CD8-positive, alpha-beta memory T cell (primary cell): Measurements from ENCODE around the gene LRRFIP1. TPM values are rescaled to one million over a fixed set of nuclear protein-coding genes. Genes with fewer than 3 reads are reported as not detected.
"Not testable (repeated sequence)": the region's sequence is repeated elsewhere in the genome, so short reads cannot be mapped to it uniquely, and the experiment has no call there.

Experiments used
- CTCF ChIA-PET: fragments of 350-600 bp; sonication (Branson Sonifier 250); formaldehyde crosslinking; loops from one replicate; lab custom pipeline; 2021; ENCODE audit warnings: antibody characterized with exemption; lab: Charles Lee
- POLR2A ChIA-PET: fragments of 350-600 bp; sonication (Branson Sonifier 250); formaldehyde crosslinking; loops from one replicate; lab custom pipeline; 2021; ENCODE audit warnings: antibody characterized with exemption; lab: Charles Lee
- DNase-seq, 5 donors: peaks; one replicate each; pipeline versions ENCODE4 v3.0.0 to v3.0.0-alpha.2; 2020 to 2022; ENCODE audit warnings: mixed read lengths in 1 of 5
- H3K27ac ChIP-seq: one replicate; pipeline ENCODE4 v1.7.0; 2013; ENCODE audit warnings: low read depth, mild to moderate bottlenecking, low read length, moderate library complexity
- H3K27me3 ChIP-seq: 2 replicates; pipeline ENCODE4 v1.7.0; 2013; ENCODE audit warnings: low read length, mild to moderate bottlenecking; ENCODE audit not compliant: insufficient read depth, poor library complexity, severe bottlenecking
- H3K36me3 ChIP-seq: 2 replicates; pipeline ENCODE4 v1.7.0; 2013; ENCODE audit warnings: mild to moderate bottlenecking, low read length, moderate library complexity; ENCODE audit not compliant: insufficient read depth
- H3K4me1 ChIP-seq: 2 replicates; pipeline ENCODE4 v1.7.0; 2013; ENCODE audit warnings: mild to moderate bottlenecking, low read length, moderate library complexity; ENCODE audit not compliant: insufficient read depth
- H3K4me3 ChIP-seq: 2 replicates; pipeline ENCODE4 v1.7.0; 2013; ENCODE audit warnings: mild to moderate bottlenecking, low read length
- H3K9me3 ChIP-seq: 2 replicates; pipeline ENCODE4 v1.7.0; 2013; ENCODE audit warnings: mild to moderate bottlenecking, low read length
- H3K27ac Mint-ChIP-seq, 8 donors: one replicate each; pipeline ENCODE4 v1.8.0; 2020 to 2021; ENCODE audit warnings: mixed read lengths in 8 of 8, mild to moderate bottlenecking in 6 of 8, inconsistent platforms in 3 of 8, moderate library complexity in 3 of 8
- H3K27me3 Mint-ChIP-seq, 2 donors: one replicate each; pipeline ENCODE4 v1.8.0; 2020 to 2021; ENCODE audit warnings: mixed read lengths in 2 of 2, mild to moderate bottlenecking in 1 of 2, moderate library complexity in 1 of 2
- H3K36me3 Mint-ChIP-seq, 3 donors: one replicate each; pipeline ENCODE4 v1.8.0; 2020 to 2021; ENCODE audit warnings: mixed read lengths in 3 of 3, inconsistent platforms in 1 of 3, mild to moderate bottlenecking in 1 of 3
- H3K4me1 Mint-ChIP-seq, 3 donors: one replicate each; pipeline ENCODE4 v1.8.0; 2020 to 2021; ENCODE audit warnings: mixed read lengths in 3 of 3, inconsistent platforms in 1 of 3, mild to moderate bottlenecking in 1 of 3
- H3K4me3 Mint-ChIP-seq, 7 donors: one replicate each; pipeline ENCODE4 v1.8.0; 2020 to 2021; ENCODE audit warnings: mixed read lengths in 7 of 7, mild to moderate bottlenecking in 6 of 7, moderate library complexity in 4 of 7, inconsistent platforms in 2 of 7
- H3K9me3 Mint-ChIP-seq, 5 donors: one replicate each; pipeline ENCODE4 v1.8.0; 2020 to 2022; ENCODE audit warnings: mixed read lengths in 5 of 5, mild to moderate bottlenecking in 3 of 5, moderate library complexity in 2 of 5, inconsistent platforms in 1 of 5
- polyA plus RNA-seq: library from polyadenylated mRNA; unstranded; fragments of 300-500 nt; fragmentation: Illumina TruSeq; gene quantifications from one replicate; pipeline ENCODE4 v1.2.3, GENCODE V29; 2021
- total RNA-seq, 2 experiments: library from RNA; stranded (reverse); gene quantifications; one replicate each; pipeline ENCODE4 v1.2.3, GENCODE V29; 2021

LRRFIP1 gene
- total and polyA plus RNA-seq, 3 experiments from 2014 or later, result 128 to 192 (median 188) TPM

DNA sequence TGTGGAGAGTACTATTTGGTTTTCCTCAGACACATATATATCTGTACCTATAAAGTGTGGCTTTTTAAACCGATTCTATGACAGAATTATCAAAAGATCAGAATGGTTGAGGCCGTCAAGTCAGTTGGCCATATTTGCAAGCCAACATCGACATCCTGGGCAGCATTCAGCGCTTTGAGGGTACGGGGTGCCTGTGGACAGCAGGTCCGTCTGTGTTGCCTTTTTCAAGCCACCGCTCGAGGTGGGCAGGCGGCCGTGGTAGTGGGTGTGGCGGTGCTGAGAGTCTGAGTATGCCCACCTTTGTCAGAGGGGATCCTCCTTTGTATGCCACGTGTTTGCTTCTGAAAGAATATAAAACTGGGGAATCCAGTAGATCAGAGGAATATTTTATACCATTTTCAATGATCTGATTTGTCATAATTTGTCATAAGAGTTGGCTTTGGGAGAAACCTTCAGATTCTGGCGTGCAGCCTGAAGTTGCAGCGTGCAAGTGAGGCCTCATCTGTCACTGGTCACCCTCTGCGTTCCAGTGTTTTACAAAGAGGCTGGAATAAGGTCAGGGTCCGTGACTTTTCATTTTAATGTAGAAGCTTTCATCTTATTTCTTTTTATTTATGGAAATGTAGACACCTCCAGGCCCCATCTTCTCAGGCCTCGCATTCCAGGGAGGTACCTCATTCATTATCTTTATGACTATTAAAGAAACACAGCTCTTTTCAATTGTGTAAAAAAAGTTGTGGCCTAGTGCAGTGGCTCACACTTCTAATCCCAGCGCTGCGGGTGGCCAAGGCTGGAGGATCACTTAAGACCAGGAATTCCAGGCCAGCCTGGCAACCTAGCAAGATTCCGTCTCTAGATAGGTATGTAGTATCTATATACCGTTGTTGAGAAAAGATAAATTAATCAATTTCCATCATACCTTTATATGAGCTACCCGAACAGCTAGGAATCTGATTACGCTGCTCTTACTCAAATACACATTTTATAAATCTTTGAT, 133.4 kb downstream of the LRRFIP1 start:
- Mint-ChIP-seq H3K4me1 (peaks cover 0 to 12% (median 10%) of the 10 kb centered on the region in 3 donors), H3K27ac (no peak overlapping the region), H3K27me3 (no peaks in the 10 kb centered on the region), H3K4me3 (no peak overlapping the region), H3K9me3 (no peaks in the 10 kb centered on the region), H3K36me3 (peaks cover 13 to 91% (median 25%) of the 10 kb centered on the region in 3 donors)
- Histone ChIP-seq H3K36me3 (peaks cover 56% of the 10 kb centered on the region), H3K9me3 (no peaks in the 10 kb centered on the region), H3K27ac (no peak overlapping the region), H3K27me3 (no peaks in the 10 kb centered on the region), H3K4me3 (no peak overlapping the region), H3K4me1 (no peaks in the 10 kb centered on the region)
- POLR2A ChIA-PET, result no interaction called here
- DNase-seq, result no peak
- CTCF ChIA-PET, result interaction anchor here (1.9 kb wide), 1 partner anchor 16 kb away, joined by 5 read pairs; no protein-coding TSS in a partner anchor

- DNase-seq, H3K9me3 Mint-ChIP-seq, H3K27ac ChIP-seq, POLR2A ChIA-PET, H3K27me3 ChIP-seq, H3K4me3 ChIP-seq, H3K9me3 ChIP-seq, H3K4me1 ChIP-seq, H3K27me3 Mint-ChIP-seq: not testable (repeated sequence)
- H3K36me3 Mint-ChIP-seq, result peaks cover 4 to 89% (median 18%) of the 10 kb centered on the region in 3 donors
- peaks cover 52% of the 10 kb centered on the region for H3K36me3 ChIP-seq
- H3K27ac Mint-ChIP-seq, result peak overlapping the region in 5 of 8 donors; percentile 9 to 74 (median 54)
- H3K4me1 Mint-ChIP-seq, result peaks cover 0 to 13% (median 10%) of the 10 kb centered on the region in 3 donors
- CTCF ChIA-PET, result interaction anchor here (1.9 kb wide), 1 partner anchor 17 kb away, joined by 5 read pairs; no protein-coding TSS in a partner anchor
- H3K4me3 Mint-ChIP-seq, result peak overlapping the region in 1 of 7 donors; percentile 59
Measured at GRCh38 chr2:237762291-237763182, 135.2 kb downstream of the LRRFIP1 start.

- H3K27ac Mint-ChIP-seq, result peak overlapping the region in 4 of 8 donors; percentile 0 to 91 (median 30)
- ChIA-PET CTCF (no interaction called here), POLR2A (no interaction called here)
- Histone ChIP-seq H3K27me3 (no peaks in the 10 kb centered on the region), H3K27ac (no peak overlapping the region), H3K9me3 (no peaks in the 10 kb centered on the region), H3K36me3 (peaks cover 40% of the 10 kb centered on the region), H3K4me3 (no peak overlapping the region), H3K4me1 (no peaks in the 10 kb centered on the region)
- peaks cover 0 to 13% (median 10%) of the 10 kb centered on the region in 3 donors for H3K4me1 Mint-ChIP-seq
- H3K4me3 Mint-ChIP-seq, result no peak overlapping the region
- peaks cover 4 to 87% (median 18%) of the 10 kb centered on the region in 3 donors for H3K36me3 Mint-ChIP-seq
- no peak for DNase-seq
- no peaks in the 10 kb centered on the region for H3K9me3 Mint-ChIP-seq
- H3K27me3 Mint-ChIP-seq, result no peaks in the 10 kb centered on the region
Measured at GRCh38 chr2:237763812-237764211, 136.4 kb downstream of the LRRFIP1 start.

- H3K27me3 ChIP-seq, H3K4me3 ChIP-seq, POLR2A ChIA-PET, H3K27me3 Mint-ChIP-seq, H3K4me3 Mint-ChIP-seq, H3K9me3 ChIP-seq, H3K4me1 ChIP-seq, H3K27ac ChIP-seq, H3K9me3 Mint-ChIP-seq, DNase-seq: not testable (repeated sequence)
- peak overlapping the region in 1 of 8 donors; percentile 60 for H3K27ac Mint-ChIP-seq
- CTCF ChIA-PET, result interaction anchor here (0.7 kb wide), 2 partner anchors 8 to 18 kb away, joined by 3 read pairs; no protein-coding TSS in a partner anchor
- H3K4me1 Mint-ChIP-seq, result peaks cover 0 to 13% (median 10%) of the 10 kb centered on the region in 3 donors
- H3K36me3 Mint-ChIP-seq, result peaks cover 2 to 86% (median 21%) of the 10 kb centered on the region in 3 donors
- peaks cover 37% of the 10 kb centered on the region for H3K36me3 ChIP-seq
Measured at GRCh38 chr2:237765122-237765521, 137.7 kb downstream of the LRRFIP1 start.

DNA sequence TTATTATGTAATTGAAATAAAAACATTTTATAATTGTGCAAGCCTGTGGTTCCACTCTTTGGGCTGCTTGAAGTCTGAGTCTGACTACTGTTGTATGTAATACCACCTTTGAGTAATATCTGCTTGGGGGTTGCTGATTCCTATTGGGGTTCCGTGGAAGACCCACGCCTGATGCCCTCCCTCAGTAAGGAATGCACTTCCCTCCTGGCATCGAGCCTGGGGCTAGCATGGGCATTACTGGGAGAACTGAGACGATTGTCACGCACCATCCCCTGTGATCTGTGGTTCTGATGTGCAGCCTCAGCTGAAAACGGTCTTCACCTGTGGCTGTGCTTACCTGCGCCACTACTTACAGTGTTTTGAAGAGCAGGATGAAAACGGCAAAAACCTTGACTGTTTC, 138.5 kb downstream of the LRRFIP1 start:
- CTCF ChIA-PET, result interaction anchor here (0.7 kb wide), 2 partner anchors 9 to 19 kb away, joined by 3 read pairs; no protein-coding TSS in a partner anchor
- no peaks in the 10 kb centered on the region for H3K4me1 ChIP-seq
- peaks cover 29% of the 10 kb centered on the region for H3K36me3 ChIP-seq
- POLR2A ChIA-PET, result no interaction called here
- H3K4me3 Mint-ChIP-seq, result peak overlapping the region in 1 of 7 donors; percentile 54
- H3K27ac ChIP-seq, result no peak overlapping the region
- no peaks in the 10 kb centered on the region for H3K27me3 Mint-ChIP-seq
- H3K4me3 ChIP-seq, result no peak overlapping the region
- peak overlapping the region in 2 of 8 donors; percentile 43 to 74 for H3K27ac Mint-ChIP-seq
- no peaks in the 10 kb centered on the region for H3K27me3 ChIP-seq
- no peaks in the 10 kb centered on the region for H3K9me3 Mint-ChIP-seq
- peaks cover 0 to 13% (median 10%) of the 10 kb centered on the region in 3 donors for H3K4me1 Mint-ChIP-seq
- H3K9me3 ChIP-seq, result no peaks in the 10 kb centered on the region
- no peak for DNase-seq
- peaks cover 0 to 84% (median 23%) of the 10 kb centered on the region in 3 donors for H3K36me3 Mint-ChIP-seq

- Mint-ChIP-seq H3K27me3 (no peaks in the 10 kb centered on the region), H3K4me1 (peaks cover 0 to 13% (median 10%) of the 10 kb centered on the region in 3 donors), H3K27ac (peak overlapping the region in 1 of 8 donors; percentile 74), H3K9me3 (no peaks in the 10 kb centered on the region), H3K36me3 (peaks cover 0 to 84% (median 23%) of the 10 kb centered on the region in 3 donors), H3K4me3 (no peak overlapping the region)
- no peak overlapping the region for H3K27ac ChIP-seq
- ChIA-PET CTCF (no interaction called here), POLR2A (no interaction called here)
- H3K27me3 ChIP-seq, result no peaks in the 10 kb centered on the region
- no peak for DNase-seq
- H3K4me3 ChIP-seq, result no peak overlapping the region
- H3K4me1 ChIP-seq, result no peaks in the 10 kb centered on the region
- peaks cover 25% of the 10 kb centered on the region for H3K36me3 ChIP-seq
- H3K9me3 ChIP-seq, result no peaks in the 10 kb centered on the region
Measured at GRCh38 chr2:237766340-237766739, 139.0 kb downstream of the LRRFIP1 start.

DNA sequence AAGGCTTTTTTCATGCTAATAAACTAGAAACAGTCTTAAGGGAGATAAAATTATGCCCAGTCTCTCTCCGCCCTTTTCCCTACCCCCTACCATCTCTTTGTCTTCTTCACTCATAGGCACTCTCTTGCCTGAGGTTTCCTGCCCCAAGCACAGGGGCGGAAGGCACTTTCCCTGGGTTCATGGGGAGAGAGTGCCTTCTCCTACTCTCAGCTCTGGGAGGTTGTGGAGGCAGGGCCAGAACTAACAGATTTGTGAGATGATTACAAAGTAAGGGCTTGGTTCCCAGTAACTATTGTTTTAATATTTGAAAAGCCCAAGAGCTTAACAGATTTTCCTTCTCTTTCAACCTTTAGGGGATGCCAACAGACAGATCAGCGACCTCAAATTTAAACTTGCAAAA, 145.1 kb downstream of the LRRFIP1 start:
- ChIA-PET CTCF (no interaction called here), POLR2A (no interaction called here)
- Mint-ChIP-seq H3K36me3 (peaks cover 22 to 87% (median 26%) of the 10 kb centered on the region in 3 donors), H3K27ac (peak overlapping the region in 2 of 8 donors; percentile 20 to 27), H3K27me3 (no peaks in the 10 kb centered on the region), H3K4me3 (no peak overlapping the region), H3K9me3 (peaks cover 0 to 2% (median 0%) of the 10 kb centered on the region in 5 donors), H3K4me1 (peaks cover 0 to 1% (median 0%) of the 10 kb centered on the region in 3 donors)
- no peak overlapping the region for H3K27ac ChIP-seq
- DNase-seq, result no peak
- H3K9me3 ChIP-seq, result no peaks in the 10 kb centered on the region
- H3K36me3 ChIP-seq, result peaks cover 26% of the 10 kb centered on the region
- no peaks in the 10 kb centered on the region for H3K4me1 ChIP-seq
- no peaks in the 10 kb centered on the region for H3K27me3 ChIP-seq
- no peak overlapping the region for H3K4me3 ChIP-seq
